HG03139 (cell line): Measurements from ENCODE around the gene SLC9A1.

Source experiments
- ATAC-seq: cut with Tn5 transposase; IDR thresholded peaks from one replicate; pipeline ENCODE4 v1.9.1; 2021; ENCODE audit not compliant: unreplicated experiment

The SLC9A1 gene

DNA sequence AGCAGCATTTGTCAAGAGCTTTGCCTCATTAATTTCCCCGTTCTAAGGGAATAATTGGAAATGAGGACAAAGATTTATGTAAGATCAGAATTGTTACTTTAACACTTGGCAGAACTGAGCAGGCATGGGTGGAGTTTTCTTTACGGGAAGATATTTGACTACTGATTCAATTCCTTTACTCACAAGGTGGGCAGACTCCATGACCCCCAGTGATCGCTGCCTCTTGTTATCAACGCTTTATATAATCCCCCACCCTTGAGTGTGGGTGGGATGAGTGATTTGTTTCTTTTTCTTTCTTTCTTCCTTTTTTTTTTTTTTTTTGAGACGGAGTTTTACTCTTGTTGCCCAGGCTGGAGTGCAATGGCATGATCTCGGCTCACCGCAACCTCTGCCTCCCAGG lies 77.0 kb downstream of the SLC9A1 start:
- ATAC-seq = no peak

DNA sequence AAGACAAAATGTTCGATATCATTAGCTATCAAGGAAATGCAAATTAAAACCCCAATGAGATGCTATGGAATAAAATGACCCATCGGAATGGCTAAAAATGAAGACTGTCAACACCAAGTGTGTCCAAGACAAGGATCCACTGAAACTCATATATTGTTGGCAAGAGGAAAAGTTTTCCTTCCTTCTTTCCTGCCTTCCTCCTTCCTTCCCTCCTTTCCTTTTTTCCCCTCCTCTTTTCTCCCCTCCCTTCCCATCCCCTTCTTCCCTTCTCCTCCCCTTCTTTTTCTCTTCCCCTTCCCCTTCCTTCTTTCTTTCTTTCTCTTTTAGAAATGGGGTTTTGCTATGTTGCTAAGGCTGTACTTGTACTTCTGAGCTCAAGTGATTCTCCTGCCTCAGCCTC lies 78.1 kb downstream of the SLC9A1 start:
- ATAC-seq = no peak

DNA sequence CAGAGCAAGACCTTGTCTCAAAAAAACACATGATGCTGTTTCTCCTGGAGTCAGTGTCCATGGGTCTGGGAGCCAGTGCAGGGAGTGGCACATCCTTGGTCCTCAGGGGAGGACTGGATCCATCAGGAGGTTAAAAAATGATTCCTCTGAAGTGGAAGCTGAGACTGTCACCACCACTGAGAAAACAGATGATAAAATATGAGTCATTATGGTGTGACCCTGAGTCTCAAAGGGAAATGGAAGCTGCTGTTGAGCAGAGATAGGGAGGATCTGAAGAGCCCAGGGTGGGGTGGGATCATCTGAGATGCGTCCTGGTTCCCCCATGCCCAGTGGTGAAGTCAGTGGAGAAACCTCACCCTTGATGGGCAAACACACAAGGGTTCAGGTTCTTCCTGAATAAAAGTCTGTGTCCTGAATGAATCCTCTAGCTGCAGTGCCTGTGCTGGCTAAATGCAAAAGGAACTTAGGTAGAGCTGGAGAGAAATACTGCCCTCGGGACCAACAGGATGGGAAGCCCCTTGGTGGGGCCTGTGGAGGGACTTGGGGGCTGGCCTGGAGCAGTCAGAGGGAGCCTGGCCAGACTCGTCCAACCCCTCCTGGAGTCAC lies 80.6 kb downstream of the SLC9A1 start:
- ATAC-seq = no peak

DNA sequence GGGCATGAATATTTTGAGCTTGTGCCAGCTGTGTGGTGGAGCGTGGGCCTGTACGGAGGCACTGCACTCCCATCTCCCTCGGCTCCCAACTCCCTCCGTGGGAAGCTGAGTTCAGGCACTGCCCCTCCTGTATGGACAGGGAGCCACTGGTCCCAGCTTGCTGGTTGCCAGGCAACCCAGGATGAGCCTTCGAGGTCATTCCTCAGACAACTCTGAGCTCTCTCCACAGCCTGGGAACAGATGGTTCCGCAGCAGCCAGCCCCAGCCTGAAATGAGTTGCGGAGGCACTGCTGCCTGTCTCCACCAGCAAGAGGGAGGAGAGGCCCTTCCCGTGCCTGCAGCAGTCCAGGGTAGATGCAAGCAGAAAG lies 83.9 kb downstream of the SLC9A1 start:
- ATAC-seq = no peak

DNA sequence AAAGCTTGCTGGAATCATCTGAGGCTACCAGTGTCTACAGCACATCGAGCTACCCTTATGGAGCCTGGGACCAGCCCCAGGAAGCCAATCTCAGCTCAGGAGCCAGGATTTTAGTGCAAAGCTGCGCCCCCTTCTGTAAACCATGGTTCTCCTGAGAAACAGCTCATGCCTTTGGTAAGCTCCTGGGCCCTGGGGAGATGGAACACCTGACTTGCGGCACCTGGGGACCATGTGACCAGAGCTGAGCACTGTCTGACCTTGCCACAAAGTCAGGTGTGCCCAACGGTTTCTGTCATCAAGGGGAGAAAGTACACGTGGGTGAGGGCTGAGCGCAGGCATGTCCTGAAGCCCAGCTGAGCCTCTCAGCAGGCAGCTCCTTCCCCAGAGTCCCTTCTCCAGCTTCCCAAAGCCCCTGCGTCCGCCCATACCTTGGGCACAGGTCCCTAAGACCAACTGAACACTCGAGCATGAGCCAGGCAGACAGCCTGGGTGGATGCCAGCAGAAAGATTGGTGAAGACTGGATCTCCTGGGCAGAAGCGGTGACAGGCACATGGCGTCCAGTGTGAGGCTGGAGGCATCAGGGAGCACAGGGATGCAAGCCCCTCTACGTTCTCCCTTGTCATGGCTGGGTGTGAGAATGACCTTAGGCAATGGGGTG lies 84.4 kb downstream of the SLC9A1 start:
- no peak for ATAC-seq

DNA sequence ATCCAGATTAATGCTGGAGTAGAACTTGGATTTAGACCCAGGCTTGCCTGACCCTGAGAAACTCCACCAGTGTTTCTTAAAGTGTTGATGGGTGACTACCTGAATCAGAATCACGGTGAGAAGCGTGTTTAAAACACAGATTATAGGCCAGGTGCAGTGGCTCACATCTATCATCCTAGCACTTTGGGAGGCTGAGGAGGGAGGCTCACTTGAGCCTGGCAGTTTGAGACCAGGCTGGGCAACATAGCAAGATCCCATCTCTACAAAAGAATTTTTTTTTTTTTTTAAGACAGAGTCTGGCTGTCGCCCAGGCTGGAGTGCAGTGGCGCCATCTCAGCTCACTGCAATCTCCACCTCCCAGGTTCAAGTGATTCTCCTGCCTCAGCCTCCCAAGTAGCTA lies 86.0 kb downstream of the SLC9A1 start:
- ATAC-seq = no peak

DNA sequence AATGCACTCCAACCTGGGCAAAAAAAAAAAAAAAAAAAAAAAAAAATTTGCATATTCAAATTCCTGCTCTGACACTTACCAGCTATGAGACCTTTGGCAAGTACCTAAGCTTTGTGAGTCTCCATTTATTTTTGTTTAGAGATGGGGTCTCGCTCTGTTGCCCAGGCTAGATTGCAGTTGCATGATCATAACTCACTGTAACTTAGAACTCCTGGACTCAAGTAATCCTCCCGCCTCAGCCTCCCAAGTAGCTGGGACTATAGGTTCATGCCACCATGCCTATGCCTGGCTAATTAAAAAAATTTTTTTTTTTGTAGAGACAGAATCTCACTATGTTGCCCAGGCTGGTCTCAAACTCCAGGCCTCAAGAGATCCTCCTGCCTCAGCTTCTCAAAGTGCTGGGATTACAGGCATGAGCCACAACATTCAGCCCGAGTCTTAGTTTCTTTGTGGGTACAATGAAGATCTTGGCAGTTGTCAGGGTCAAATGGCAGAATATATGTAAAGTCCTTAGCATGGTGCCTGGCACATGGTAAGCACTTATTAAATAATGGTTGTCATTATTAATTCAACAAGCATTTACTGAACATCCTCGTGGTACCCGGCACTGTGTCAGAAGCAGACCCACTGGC lies 88.8 kb downstream of the SLC9A1 start:
- no peak for ATAC-seq

DNA sequence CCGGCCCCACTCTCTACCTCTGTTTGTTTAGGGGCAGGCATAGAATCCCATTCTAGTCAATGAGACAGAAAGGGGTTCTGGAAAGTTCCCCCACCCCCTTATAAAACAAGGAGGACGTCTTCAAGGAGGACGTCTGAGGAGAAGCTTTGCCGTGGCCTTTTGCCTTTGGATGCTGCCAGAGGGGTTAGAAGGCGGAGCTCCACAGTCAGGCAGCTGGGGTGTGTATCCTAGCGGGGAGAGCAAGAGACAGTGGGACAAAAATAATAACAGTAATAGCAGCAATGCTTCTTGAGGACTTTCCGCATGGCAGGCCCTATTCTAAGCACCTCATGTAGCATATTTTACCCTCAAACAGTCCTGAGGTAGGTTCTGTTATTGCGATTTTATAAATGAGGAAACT lies 94.0 kb downstream of the SLC9A1 start:
- ATAC-seq = no peak

DNA sequence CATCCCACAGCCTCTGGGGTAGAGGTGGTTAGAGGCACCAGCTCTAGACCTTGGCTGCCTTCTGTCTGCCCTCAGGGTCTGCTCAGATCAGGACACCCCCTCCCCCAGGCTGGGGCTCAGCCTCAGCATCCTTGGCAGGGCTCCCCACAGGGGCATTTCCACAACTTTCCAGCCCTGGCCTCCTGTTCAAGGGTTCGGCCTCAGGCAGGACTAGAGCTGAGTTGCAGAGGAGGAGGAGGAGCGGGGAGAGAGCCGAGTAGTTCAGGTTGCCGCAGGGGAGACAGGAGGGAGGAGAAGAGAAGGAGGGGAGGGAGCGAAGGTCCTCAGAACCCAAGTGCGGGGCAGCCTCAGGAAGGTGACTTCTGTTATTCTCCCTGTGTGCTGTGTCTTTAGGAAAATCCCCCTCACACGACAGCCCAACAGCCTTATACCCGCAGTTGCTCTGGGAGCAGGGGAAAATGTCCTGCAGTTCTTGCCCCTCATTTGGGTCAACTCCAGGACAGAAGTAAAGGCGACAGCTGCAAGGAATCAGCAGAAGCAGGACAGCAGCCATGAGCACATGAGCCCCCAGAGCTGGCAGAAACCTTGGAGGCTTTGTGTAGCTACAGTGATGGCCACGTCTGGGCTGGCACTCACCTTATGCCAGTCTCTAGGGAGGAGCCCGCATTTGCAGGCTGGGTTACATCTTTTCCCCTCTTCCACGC lies 95.8 kb downstream of the SLC9A1 start:
- no peak for ATAC-seq

DNA sequence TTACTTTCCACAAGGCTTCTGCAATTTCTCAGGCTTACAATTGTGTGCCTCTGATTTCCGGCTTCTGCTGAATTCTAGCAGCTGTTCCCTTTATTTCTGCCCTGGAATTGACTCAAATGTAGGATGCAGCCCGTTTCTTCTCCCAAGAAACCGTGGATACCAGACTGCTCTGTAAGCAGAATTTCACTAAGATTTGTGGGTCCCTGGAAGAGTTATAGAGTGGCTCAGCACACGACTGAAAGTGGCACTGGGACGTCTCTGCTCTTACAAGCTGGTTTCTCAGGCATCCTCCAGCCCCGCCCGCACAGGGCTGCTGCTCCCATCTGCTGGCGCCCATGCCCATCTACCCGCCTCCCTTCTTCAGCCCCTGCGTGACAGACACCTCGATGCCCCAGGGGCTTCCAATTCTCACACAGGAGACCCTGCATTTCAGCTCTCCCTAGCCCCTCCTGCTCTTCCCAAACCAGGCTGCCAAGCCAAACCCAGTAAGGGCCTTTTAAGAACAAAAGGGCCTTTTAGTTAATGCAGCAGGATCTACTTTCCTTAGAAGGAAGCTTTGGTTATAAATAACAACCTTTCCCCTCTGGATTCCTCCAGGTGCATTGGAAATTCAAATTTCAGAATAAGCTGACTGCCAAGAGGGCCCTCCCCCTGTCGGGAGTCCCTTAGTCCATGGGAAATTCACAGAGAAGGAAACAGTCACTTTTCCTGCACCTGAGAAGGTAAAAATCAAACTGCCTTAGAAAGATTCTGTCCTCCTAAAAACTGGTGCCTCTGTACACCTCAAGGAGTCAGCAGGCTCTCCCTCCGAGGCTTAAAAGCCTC lies 96.9 kb downstream of the SLC9A1 start:
- ATAC-seq = no peak

DNA sequence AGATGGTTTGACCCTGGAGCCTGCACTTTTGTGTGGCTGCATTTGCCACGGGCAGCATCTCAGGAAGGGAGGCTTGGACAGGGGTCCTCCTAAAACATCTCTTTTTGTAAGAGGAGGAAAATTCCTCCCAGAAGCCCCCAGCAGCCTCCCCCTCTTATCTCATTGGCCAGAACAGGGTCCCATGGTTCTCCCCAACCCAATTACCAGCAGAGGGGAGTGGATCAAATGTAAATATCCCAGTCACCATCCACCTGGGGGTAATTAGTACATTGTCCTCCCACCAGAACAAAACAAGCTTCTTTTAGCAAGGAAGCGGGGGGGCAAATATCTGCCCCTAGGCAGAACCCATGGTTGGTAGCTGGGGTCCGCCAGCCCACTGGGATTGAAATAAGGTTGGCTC lies 97.5 kb downstream of the SLC9A1 start:
- no peak for ATAC-seq

DNA sequence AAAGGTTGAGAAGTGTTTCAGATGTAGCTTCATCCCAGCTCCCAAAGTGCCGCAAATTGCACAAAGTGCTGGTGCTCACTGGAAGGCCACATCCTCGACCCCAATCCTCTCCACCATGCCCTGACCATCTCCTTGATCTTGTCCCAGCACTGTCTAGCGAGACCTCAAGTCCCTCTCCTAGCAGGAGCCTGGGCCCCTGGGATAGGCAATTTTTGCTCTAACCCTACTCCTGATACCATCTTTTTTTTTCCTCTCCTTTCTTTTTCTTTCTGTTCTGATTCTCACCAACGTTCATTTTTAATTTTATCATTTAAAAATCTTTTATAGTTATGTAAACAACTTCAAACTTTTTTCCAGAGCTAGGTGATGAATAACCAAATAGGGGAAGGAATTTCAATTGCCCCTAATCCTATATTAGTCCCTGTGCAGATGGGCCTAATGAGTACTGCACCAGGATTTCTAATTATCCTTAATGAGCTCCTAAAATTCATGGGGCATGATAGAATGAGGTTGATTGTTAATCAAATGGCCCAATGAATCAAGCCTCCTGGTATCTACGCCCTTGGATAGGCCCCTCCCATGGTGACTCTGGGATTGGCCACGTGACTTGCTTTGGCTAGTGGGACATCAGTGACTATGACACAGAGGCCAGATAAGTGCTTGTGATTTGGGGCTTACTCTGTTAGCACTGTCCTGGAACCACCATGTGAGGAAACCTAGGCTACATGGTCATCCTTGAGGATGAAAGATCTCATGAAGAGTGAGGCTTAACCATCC lies 100.8 kb downstream of the SLC9A1 start:
- ATAC-seq = no peak

DNA sequence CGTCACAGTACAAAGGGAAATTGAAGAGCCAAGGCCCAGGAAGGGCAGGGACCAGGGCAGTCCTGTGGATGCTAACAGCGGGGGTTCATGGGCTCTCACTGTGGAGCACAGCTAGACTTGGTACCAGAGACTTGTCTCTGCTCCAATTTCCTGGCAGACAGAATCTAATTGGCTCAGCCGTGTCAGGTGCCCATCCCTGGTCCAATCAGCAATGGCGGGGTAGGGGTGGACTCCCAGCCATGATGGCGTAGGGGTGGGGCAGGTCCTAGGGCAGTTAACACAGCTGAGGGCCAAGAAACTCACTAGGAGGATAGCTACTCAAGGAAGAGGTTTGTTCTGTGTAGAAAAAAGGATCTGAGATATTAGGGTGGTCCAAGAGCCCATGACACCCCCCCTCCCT lies 102.4 kb downstream of the SLC9A1 start:
- no peak for ATAC-seq

DNA sequence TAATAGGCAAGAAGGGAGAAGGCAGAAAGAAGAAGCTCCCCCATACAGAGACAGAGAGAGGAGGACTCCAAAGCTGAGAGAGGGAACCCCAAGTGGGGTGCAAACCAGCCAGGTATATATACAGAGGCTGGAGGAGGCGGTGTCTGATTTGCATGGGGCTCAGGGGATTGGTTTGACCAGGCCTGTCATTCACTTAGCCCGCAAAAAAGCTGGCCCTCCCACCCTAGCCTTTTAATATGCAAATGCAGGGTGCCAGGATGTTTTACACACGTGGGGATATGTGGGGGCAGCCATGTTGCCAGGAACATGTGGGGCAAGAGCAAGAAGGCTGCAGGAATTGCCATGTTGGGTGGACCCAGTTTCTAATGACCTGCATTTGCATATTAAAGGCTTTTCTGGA lies 105.3 kb downstream of the SLC9A1 start:
- ATAC-seq = no peak

DNA sequence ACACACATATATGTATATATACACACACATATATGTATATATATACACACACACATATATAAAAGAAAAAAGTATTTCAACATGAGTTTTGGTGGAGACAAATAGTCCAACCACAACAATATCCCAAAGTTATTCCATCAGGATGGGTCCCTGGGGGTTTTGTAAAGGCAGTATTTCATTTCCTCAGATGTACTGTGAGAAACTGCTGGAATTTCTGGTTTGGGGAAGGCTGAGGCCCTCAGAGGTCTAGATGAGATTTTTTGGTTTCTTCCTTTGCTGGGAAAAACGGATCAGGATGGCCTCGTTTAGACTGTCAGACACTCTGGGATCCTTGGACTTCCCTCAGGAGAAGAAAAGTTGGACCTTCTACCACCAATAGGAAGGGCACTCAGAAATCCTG lies 105.8 kb downstream of the SLC9A1 start:
- no peak for ATAC-seq
